OCI-LY3 (cell line): Measurements from ENCODE around the gene FFAR4.

Experiments
- EZH2phosphoT487 ChIP-seq: fragments of 200-600 bp; shearing (Covaris generic); IDR thresholded peaks from 2 replicates; pipeline ENCODE4 v1.6.1; 2018; ENCODE audit warnings: antibody characterized with exemption, mixed run types, low read depth
- TF ChIP-seq, protein P1 (sequence below): fragments of 200-600, 300-600 bp; sonication (generic); IDR thresholded peaks from 2 replicates; pipeline ENCODE4 v1.5.1; 2014; ENCODE audit warnings: antibody characterized with exemption, low read length, low read depth

DNA sequence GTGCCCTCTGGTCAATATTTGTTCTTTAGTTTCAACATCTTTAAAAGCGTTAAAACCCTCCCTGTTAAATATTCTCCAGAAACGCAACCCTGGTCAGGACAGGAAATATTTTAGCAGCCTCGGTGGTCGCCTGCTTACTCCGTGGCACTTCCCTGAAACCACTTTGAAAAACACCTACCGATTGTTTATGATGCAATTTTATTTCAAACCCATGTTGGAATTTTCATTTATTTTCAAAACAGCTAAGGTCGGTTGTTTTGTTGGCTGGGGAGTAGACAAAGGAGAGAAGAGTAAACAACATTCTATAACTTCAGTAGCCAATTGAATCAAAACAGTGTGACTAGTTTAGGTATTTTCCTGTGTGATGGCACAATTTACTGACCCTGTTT is 35.3 kb downstream of the FFAR4 start:
- no peak for TF ChIP-seq EZH2phosphoT487
- TF ChIP-seq, protein P1, sequence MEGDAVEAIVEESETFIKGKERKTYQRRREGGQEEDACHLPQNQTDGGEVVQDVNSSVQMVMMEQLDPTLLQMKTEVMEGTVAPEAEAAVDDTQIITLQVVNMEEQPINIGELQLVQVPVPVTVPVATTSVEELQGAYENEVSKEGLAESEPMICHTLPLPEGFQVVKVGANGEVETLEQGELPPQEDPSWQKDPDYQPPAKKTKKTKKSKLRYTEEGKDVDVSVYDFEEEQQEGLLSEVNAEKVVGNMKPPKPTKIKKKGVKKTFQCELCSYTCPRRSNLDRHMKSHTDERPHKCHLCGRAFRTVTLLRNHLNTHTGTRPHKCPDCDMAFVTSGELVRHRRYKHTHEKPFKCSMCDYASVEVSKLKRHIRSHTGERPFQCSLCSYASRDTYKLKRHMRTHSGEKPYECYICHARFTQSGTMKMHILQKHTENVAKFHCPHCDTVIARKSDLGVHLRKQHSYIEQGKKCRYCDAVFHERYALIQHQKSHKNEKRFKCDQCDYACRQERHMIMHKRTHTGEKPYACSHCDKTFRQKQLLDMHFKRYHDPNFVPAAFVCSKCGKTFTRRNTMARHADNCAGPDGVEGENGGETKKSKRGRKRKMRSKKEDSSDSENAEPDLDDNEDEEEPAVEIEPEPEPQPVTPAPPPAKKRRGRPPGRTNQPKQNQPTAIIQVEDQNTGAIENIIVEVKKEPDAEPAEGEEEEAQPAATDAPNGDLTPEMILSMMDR: no peak
